Mesenchymal stem cell (in vitro differentiated cells and primary cell): ENCODE data around the gene PABPN1.

ENCODE experiments used
- DNase-seq: peaks from one replicate; pipeline ENCODE4 v3.0.0-alpha.2; 2013
- H2AFZ ChIP-seq: one replicate; pipeline ENCODE4 v1.6.1; 2013; ENCODE audit warnings: low read depth, mild to moderate bottlenecking, control low read depth, inconsistent platforms, low read length, moderate library complexity
- H2AK5ac ChIP-seq: 2 replicates; pipeline ENCODE4 v1.6.1; 2013; ENCODE audit warnings: low read length, moderate library complexity, mild to moderate bottlenecking, inconsistent platforms; ENCODE audit not compliant: severe bottlenecking
- H2BK120ac ChIP-seq: one replicate; pipeline ENCODE4 v1.6.1; 2013; ENCODE audit warnings: low read depth, mild to moderate bottlenecking, inconsistent platforms, low read length, moderate library complexity
- H2BK12ac ChIP-seq, 2 experiments: one replicate each; pipeline ENCODE4 v1.6.1; 2013; ENCODE audit warnings: inconsistent platforms in 2 of 2, low read length in 2 of 2, mild to moderate bottlenecking in 2 of 2, moderate library complexity in 2 of 2, control low read depth in 1 of 2
- H2BK15ac ChIP-seq: one replicate; pipeline ENCODE4 v1.6.1; 2013; ENCODE audit warnings: mild to moderate bottlenecking, low read depth, inconsistent platforms; ENCODE audit not compliant: poor library complexity, severe bottlenecking
- H2BK5ac ChIP-seq: 2 replicates; pipeline ENCODE4 v1.6.1; 2013; ENCODE audit warnings: low read depth, mild to moderate bottlenecking, low read length, control low read depth, inconsistent platforms; ENCODE audit not compliant: poor library complexity, severe bottlenecking
- H3K14ac ChIP-seq, 2 experiments: one replicate each; pipeline ENCODE4 v1.6.1; 2013; ENCODE audit warnings: inconsistent platforms in 2 of 2, low read length in 2 of 2, control low read depth in 1 of 2, mild to moderate bottlenecking in 1 of 2, moderate library complexity in 1 of 2
- H3K18ac ChIP-seq, 2 experiments: one replicate each; pipeline ENCODE4 v1.6.1; 2013; ENCODE audit warnings: inconsistent platforms in 2 of 2, low read length in 2 of 2, control low read depth in 1 of 2, low read depth in 1 of 2, mild to moderate bottlenecking in 1 of 2
- H3K23ac ChIP-seq, 2 experiments: one replicate each; pipeline ENCODE4 v1.6.1; 2013; ENCODE audit warnings: inconsistent platforms in 2 of 2, low read length in 2 of 2, mild to moderate bottlenecking in 2 of 2, moderate library complexity in 2 of 2, control low read depth in 1 of 2
- H3K27ac ChIP-seq: 2 replicates; pipeline ENCODE4 v1.5.1; 2013; ENCODE audit warnings: mild to moderate bottlenecking, moderate library complexity, low read length, control low read depth, inconsistent platforms; ENCODE audit not compliant: poor library complexity, severe bottlenecking
- H3K27me3 ChIP-seq, 2 experiments: 2 replicates each; pipeline versions ENCODE4 v1.6.1 to v1.7.0; 2013; ENCODE audit warnings: low read length in 2 of 2, mild to moderate bottlenecking in 2 of 2, moderate library complexity in 2 of 2, control low read depth in 1 of 2, inconsistent platforms in 1 of 2; ENCODE audit not compliant: control insufficient read depth in 1 of 2, insufficient read depth in 1 of 2
- H3K36me3 ChIP-seq, 2 experiments: 2 replicates each; pipeline versions ENCODE4 v1.6.1 to v1.7.0; 2013; ENCODE audit warnings: low read length in 2 of 2, control low read depth in 1 of 2, inconsistent platforms in 1 of 2, low read depth in 1 of 2, mild to moderate bottlenecking in 1 of 2; ENCODE audit not compliant: insufficient read depth in 2 of 2, control insufficient read depth in 1 of 2
- H3K4ac ChIP-seq, 2 experiments: one replicate each; pipeline ENCODE4 v1.6.1; 2013; ENCODE audit warnings: inconsistent platforms in 2 of 2, low read length in 2 of 2, mild to moderate bottlenecking in 2 of 2, moderate library complexity in 2 of 2, control low read depth in 1 of 2, low read depth in 1 of 2
- H3K4me1 ChIP-seq: 2 replicates; pipeline ENCODE4 v1.6.1; 2013; ENCODE audit warnings: low read depth, low read length, control low read depth; ENCODE audit not compliant: control insufficient read depth, insufficient read depth
- H3K4me2 ChIP-seq: 2 replicates; pipeline ENCODE4 v1.6.1; 2013; ENCODE audit warnings: low read length, mild to moderate bottlenecking, inconsistent platforms; ENCODE audit not compliant: poor library complexity, severe bottlenecking
- H3K4me3 ChIP-seq, 2 experiments: 2 replicates each; pipeline versions ENCODE4 v1.5.1 to v1.7.0; 2013; ENCODE audit warnings: low read length in 2 of 2, mild to moderate bottlenecking in 2 of 2, control low read depth in 1 of 2, low read depth in 1 of 2; ENCODE audit not compliant: insufficient read depth in 1 of 2
- H3K79me1 ChIP-seq: replicated peaks from 2 replicates; pipeline ENCODE4 v1.6.1; 2013; ENCODE audit warnings: mild to moderate bottlenecking, control low read depth, low read length, inconsistent platforms; ENCODE audit not compliant: poor library complexity, severe bottlenecking
- H3K9ac ChIP-seq: 2 replicates; pipeline ENCODE4 v1.7.0; 2013; ENCODE audit warnings: mild to moderate bottlenecking, low read length, moderate library complexity
- H3K9me3 ChIP-seq: 2 replicates; pipeline ENCODE4 v1.7.0; 2013; ENCODE audit warnings: mild to moderate bottlenecking, low read length; ENCODE audit not compliant: control insufficient read depth
- H4K8ac ChIP-seq: one replicate; pipeline ENCODE4 v1.6.1; 2013; ENCODE audit warnings: inconsistent platforms, mild to moderate bottlenecking, low read length, moderate library complexity
- H4K91ac ChIP-seq: one replicate; pipeline ENCODE4 v1.6.1; 2013; ENCODE audit warnings: mild to moderate bottlenecking, low read length, inconsistent platforms
- WGBS: methylation state at CpG from one replicate; pipeline ENCODE4 v1.1.7; 2013; ENCODE audit warnings: mixed read lengths; 5-methylcytosine and 5-hydroxymethylcytosine counted together

Gene PABPN1

GRCh38 chr14:23347406-23348296, 26.4 kb downstream of the PABPN1 start:
- Histone ChIP-seq H3K4me3 (no peak overlapping the region), H3K79me1 (peaks cover 5% of the 10 kb centered on the region), H3K18ac (no peak overlapping the region), H3K4ac (no peak overlapping the region), H2AK5ac (no peak overlapping the region), H3K27ac (no peak overlapping the region), H3K36me3 (peaks cover 0 to 32% of the 10 kb centered on the region in 2 experiments), H4K8ac (no peak overlapping the region), H2BK5ac (no peak overlapping the region), H3K23ac (no peak overlapping the region), H3K9me3 (no peaks in the 10 kb centered on the region), H2AFZ (no peak overlapping the region), H3K27me3 (peaks cover 0 to 11% of the 10 kb centered on the region in 2 experiments), H2BK12ac (no peak overlapping the region), H2BK15ac (no peak overlapping the region), H3K4me1 (peaks cover 9% of the 10 kb centered on the region), H3K4me2 (no peak overlapping the region), H4K91ac (no peak overlapping the region), H3K14ac (no peak overlapping the region), H2BK120ac (no peak overlapping the region), H3K9ac (no peak overlapping the region)
- no peak for DNase-seq
- 98% methylated on average over 18 of the region's 19 CpGs for WGBS

- WGBS = 93% methylated on average over 5 of the region's 6 CpGs
- no peak overlapping the region for H2BK120ac ChIP-seq
- no peak overlapping the region for H3K4ac ChIP-seq
Observed at GRCh38 chr14:23348297-23348655, 27.0 kb downstream of the PABPN1 start.

GRCh38 chr14:23349156-23349845, 28.0 kb downstream of the PABPN1 start:
- peaks cover 0 to 32% of the 10 kb centered on the region in 2 experiments for H3K36me3 ChIP-seq
- H4K8ac ChIP-seq = no peak overlapping the region
- H3K9me3 ChIP-seq = no peaks in the 10 kb centered on the region
- no peak overlapping the region for H3K9ac ChIP-seq
- no peak for DNase-seq
- no peak overlapping the region for H2AK5ac ChIP-seq
- no peak overlapping the region for H2BK15ac ChIP-seq
- H3K4ac ChIP-seq = no peak overlapping the region
- WGBS = 83% methylated on average over 5 of the region's 8 CpGs
- H2BK120ac ChIP-seq = no peak overlapping the region
- H3K4me1 ChIP-seq = peaks cover 9% of the 10 kb centered on the region
- peaks cover 5% of the 10 kb centered on the region for H3K79me1 ChIP-seq
- no peak overlapping the region for H4K91ac ChIP-seq
- no peak overlapping the region for H3K14ac ChIP-seq
- peaks cover 0 to 10% of the 10 kb centered on the region in 2 experiments for H3K27me3 ChIP-seq
- no peak overlapping the region for H2BK5ac ChIP-seq
- H2BK12ac ChIP-seq = no peak overlapping the region
- no peak overlapping the region for H2AFZ ChIP-seq
- H3K23ac ChIP-seq = no peak overlapping the region
- no peak overlapping the region for H3K4me3 ChIP-seq
- H3K27ac ChIP-seq = no peak overlapping the region
- no peak overlapping the region for H3K18ac ChIP-seq
- H3K4me2 ChIP-seq = no peak overlapping the region

More at GRCh38 chr14:23348297-23348655, 27.0 kb downstream of the PABPN1 start:
- H2AK5ac ChIP-seq = no peak overlapping the region
- H2BK15ac ChIP-seq = no peak overlapping the region
- H3K23ac ChIP-seq = no peak overlapping the region
- no peak overlapping the region for H2BK12ac ChIP-seq
- no peak overlapping the region for H2BK5ac ChIP-seq
- no peak overlapping the region for H4K8ac ChIP-seq
- no peak overlapping the region for H3K4me3 ChIP-seq
- H3K27me3 ChIP-seq = peaks cover 0 to 8% of the 10 kb centered on the region in 2 experiments
- no peak overlapping the region for H3K4me2 ChIP-seq
- no peak overlapping the region for H3K14ac ChIP-seq
- H3K27ac ChIP-seq = no peak overlapping the region
- no peak overlapping the region for H2AFZ ChIP-seq
- DNase-seq = no peak
- H3K9me3 ChIP-seq = no peaks in the 10 kb centered on the region
- H3K79me1 ChIP-seq = peaks cover 5% of the 10 kb centered on the region
- no peak overlapping the region for H3K9ac ChIP-seq
- no peak overlapping the region for H4K91ac ChIP-seq
- H3K4me1 ChIP-seq = peaks cover 9% of the 10 kb centered on the region
- peaks cover 0 to 32% of the 10 kb centered on the region in 2 experiments for H3K36me3 ChIP-seq
- no peak overlapping the region for H3K18ac ChIP-seq
